GM12874 (cell line): ENCODE measurements around the gene SUPT7L.

Source experiments
- CTCF ChIP-seq: IDR thresholded peaks from 2 replicates; pipeline ENCODE4 v1.5.1; 2011; ENCODE audit warnings: low read depth, mild to moderate bottlenecking, control low read depth, low read length, moderate library complexity; ENCODE audit not compliant: insufficient read depth

SUPT7L gene

GRCh38 chr2:27681841-27682240 lies 18.4 kb upstream of the SUPT7L start:
- TF ChIP-seq CTCF = no peak

- no peak for TF ChIP-seq CTCF
Measured at GRCh38 chr2:27680571-27680970, 17.2 kb upstream of the SUPT7L start.

GRCh38 chr2:27672723-27673486 lies 9.5 kb upstream of the SUPT7L start:
- no peak for TF ChIP-seq CTCF

GRCh38 chr2:27671235-27671634 lies 7.8 kb upstream of the SUPT7L start:
- TF ChIP-seq CTCF = no peak

- TF ChIP-seq CTCF = no peak
Measured at GRCh38 chr2:27667446-27667845, 4.0 kb upstream of the SUPT7L start.

GRCh38 chr2:27664622-27665363 lies 1.4 kb upstream of the SUPT7L start:
- TF ChIP-seq CTCF = no peak

- no peak for TF ChIP-seq CTCF
Measured at GRCh38 chr2:27664154-27664574, 750 bp upstream of the SUPT7L start.
